BJ (cell line): ENCODE measurements around the gene RHO. TPM values are rescaled to one million over a fixed set of nuclear protein-coding genes. Genes with fewer than 3 reads are reported as not detected.

Source experiments
- CTCF ChIA-PET: fragments of 350-600 bp; formaldehyde crosslinking; extraction: SDS; loops from one replicate; lab custom pipeline; 2021; ENCODE audit warnings: antibody characterized with exemption, inconsistent platforms; lab: Yijun Ruan, JAX
- POLR2A ChIA-PET: fragments of 300-600 bp; sonication (Branson Sonifier 250); formaldehyde crosslinking; extraction: SDS; loops from one replicate; lab custom pipeline; 2021; ENCODE audit warnings: antibody characterized with exemption; lab: Charles Lee
- DNase-seq: peaks from one replicate; pipeline ENCODE4 v3.0.0-alpha.2; 2011; ENCODE audit warnings: low read depth
- H3K27me3 ChIP-seq: 2 replicates; pipeline ENCODE4 v1.6.0; 2011; ENCODE audit warnings: low read length; ENCODE audit not compliant: control insufficient read depth, insufficient read depth
- H3K36me3 ChIP-seq: 2 replicates; pipeline ENCODE4 v1.5.1; 2011; ENCODE audit warnings: low read length; ENCODE audit not compliant: control insufficient read depth, insufficient read depth
- H3K4me3 ChIP-seq: 2 replicates; pipeline ENCODE4 v1.5.1; 2011; ENCODE audit warnings: low read depth, mild to moderate bottlenecking, control low read depth, low read length
- CTCF ChIP-seq: IDR thresholded peaks from 2 replicates; pipeline ENCODE4 v1.5.1; 2011; ENCODE audit warnings: low read depth, mild to moderate bottlenecking, control low read depth, inconsistent platforms, low read length, moderate library complexity; ENCODE audit not compliant: insufficient read depth
- polyA plus RNA-seq: library from polyadenylated mRNA; depleted of rRNA; stranded (reverse); fragments of >200 nt; gene quantifications from 2 replicates; pipeline ENCODE4 v1.2.3, GENCODE V29; 2011

RHO gene
- polyA plus RNA-seq, 1 experiment, result not detected

- no peak for DNase-seq
- CTCF ChIA-PET, result no interaction called here
- POLR2A ChIA-PET, result no interaction called here
- Histone ChIP-seq H3K4me3 (no peak overlapping the region), H3K36me3 (no peaks in the 10 kb centered on the region), H3K27me3 (no peaks in the 10 kb centered on the region)
- TF ChIP-seq CTCF, result no peak
Observed at GRCh38 chr3:129520960-129521359, 7.5 kb upstream of the RHO start.

GRCh38 chr3:129521611-129522010 is 6.8 kb upstream of the RHO start:
- no peak for TF ChIP-seq CTCF
- DNase-seq, result no peak
- POLR2A ChIA-PET, result no interaction called here
- CTCF ChIA-PET, result interaction anchor here (1.2 kb wide), 1 partner anchor 12 kb away, joined by 3 read pairs; no protein-coding TSS in a partner anchor
- no peaks in the 10 kb centered on the region for H3K36me3 ChIP-seq
- H3K4me3 ChIP-seq, result no peak overlapping the region
- no peaks in the 10 kb centered on the region for H3K27me3 ChIP-seq

GRCh38 chr3:129522953-129523352 is 5.5 kb upstream of the RHO start:
- POLR2A ChIA-PET, result no interaction called here
- CTCF ChIA-PET, result interaction anchor here (0.7 to 1.2 kb wide), 3 partner anchors 11 to 13 kb away, joined by 3 to 4 read pairs (median 3); no protein-coding TSS in a partner anchor
- DNase-seq, result no peak
- H3K27me3 ChIP-seq, result no peaks in the 10 kb centered on the region
- no peaks in the 10 kb centered on the region for H3K36me3 ChIP-seq
- no peak overlapping the region for H3K4me3 ChIP-seq
- no peak for TF ChIP-seq CTCF

GRCh38 chr3:129524081-129524480 is 4.4 kb upstream of the RHO start:
- no peaks in the 10 kb centered on the region for H3K27me3 ChIP-seq
- TF ChIP-seq CTCF, result no peak
- no peak overlapping the region for H3K4me3 ChIP-seq
- no peak for DNase-seq
- no peaks in the 10 kb centered on the region for H3K36me3 ChIP-seq
- CTCF ChIA-PET, result no interaction called here
- POLR2A ChIA-PET, result no interaction called here

- no peak for TF ChIP-seq CTCF
- no peak for DNase-seq
- no peaks in the 10 kb centered on the region for H3K27me3 ChIP-seq
- ChIA-PET CTCF (no interaction called here), POLR2A (no interaction called here)
- H3K4me3 ChIP-seq, result no peak overlapping the region
- H3K36me3 ChIP-seq, result no peaks in the 10 kb centered on the region
Observed at GRCh38 chr3:129525341-129525968, 3.0 kb upstream of the RHO start.
